Adrenal gland (tissue), 12 donors: ENCODE results near the gene MAN1A1. TPM values are rescaled to one million over a fixed set of nuclear protein-coding genes. Genes with fewer than 3 reads are reported as not detected.

Experiments used
- DNase-seq, 7 donors: peaks; one replicate each; pipeline ENCODE4 v3.0.0-alpha.2; 2019 to 2020
- H3K27ac ChIP-seq, 5 donors: fragments of 200-600 bp; sonication (generic) in 4 of 5; 1 replicate in 3 of 5; 2 replicates in 2 of 5; pipeline versions ENCODE4 v1.5.1 to v1.8.0; 2016 to 2020; ENCODE audit warnings: mild to moderate bottlenecking in 1 of 5
- H3K27me3 ChIP-seq: fragments of 200-600 bp; 2 replicates; pipeline ENCODE4 v1.8.0; 2021
- H3K36me3 ChIP-seq, 2 donors: fragments of 200-600 bp; replicated peaks in 1 of 2; 1 replicate in 1 of 2; 2 replicates in 1 of 2; pipeline versions ENCODE4 v1.5.1 to v1.8.0; 2018 to 2022
- H3K4me1 ChIP-seq, 2 donors: fragments of 200-600 bp; replicated peaks in 1 of 2; 1 replicate in 1 of 2; 2 replicates in 1 of 2; pipeline versions ENCODE4 v1.5.1 to v1.8.0; 2018 to 2021
- H3K4me3 ChIP-seq, 4 donors: fragments of 200-600 bp; sonication (generic) in 3 of 4; one replicate each; pipeline ENCODE4 v1.5.1; 2016 to 2018
- H3K9me3 ChIP-seq, 3 donors: fragments of 200-600 bp; sonication (generic) in 1 of 3; replicated peaks in 1 of 3; 1 replicate in 2 of 3; 2 replicates in 1 of 3; pipeline versions ENCODE4 v1.5.1 to v1.8.0; 2016 to 2021
- POLR2A ChIP-seq, 2 donors: fragments of 450-650 bp; IDR thresholded peaks; one replicate each; pipeline ENCODE4 v1.6.1; 2017; ENCODE audit warnings: antibody characterized with exemption in 2 of 2, mild to moderate bottlenecking in 2 of 2, moderate library complexity in 1 of 2
- WGBS, 4 donors: extraction: QIAGEN DNeasy Blood & Tissue Kit in 2 of 4; methylation state at CpG; one replicate each; pipeline versions ENCODE4 v1.1.5 to v1.1.7; 2013 to 2017; 5-methylcytosine and 5-hydroxymethylcytosine counted together
- intact Hi-C, 2 donors: fragments of 100-400 bp; cut with DNase I; formaldehyde crosslinking; loops; one replicate each; pipeline versions ENCODE4 v1.14.1 to v1.15.0; 2022 to 2023
- polyA plus RNA-seq, 3 donors: library from polyadenylated mRNA; stranded (reverse); fragments of 200-250 nt in 2 of 3; fragments of 350-450 nt in 1 of 3; fragmentation: Illumina TruSeq in 1 of 3; extraction: RNeasy Lipid Tissue Mini Kit (QIAGEN cat#74804) in 1 of 3; gene quantifications; one replicate each; pipeline ENCODE4 v1.2.3, GENCODE V29; 2013 to 2014
- total RNA-seq, 9 donors: library from RNA; depleted of rRNA in 4 of 9; stranded (reverse); fragments of >200 nt in 4 of 9; fragments of 120-200 nt in 1 of 9; fragmentation: NEBNext Ultra II Directional in 1 of 9; extraction: Animal tissue kit (Norgen Biotek cat#: 25700) in 1 of 9; gene quantifications; one replicate each; pipeline versions ENCODE4 v1.1.0 to v1.2.4, GENCODE V29; 2013 to 2023
- TF ChIP-seq, protein P1 (sequence below), 6 experiments: fragments of 450-650 bp in 4 of 6; fragments of 200-600 bp in 2 of 6; sonication (generic) in 1 of 6; IDR thresholded peaks; 1 replicate in 5 of 6; 2 replicates in 1 of 6; pipeline versions ENCODE4 v1.5.1 to v1.8.0; 2016 to 2021; ENCODE audit warnings: antibody characterized with exemption in 6 of 6, mild to moderate bottlenecking in 2 of 6, moderate library complexity in 1 of 6
- donor health status: healthy with polysubstance abuse.
- donor health status: Bipolar disorder and iron deficiency.
- donor health status: DM: yes; HTN: yes; CAD: no.
- donor health status: DM: no; HTN: no; CAD: no.
- donor health status: DM: no; HTN: no; CAD: no.
- donor health status: DM: yes; HTN: yes; CAD: no.

MAN1A1 gene
- total and polyA plus RNA-seq, 12 donors, result 11.1 to 178 (median 108) TPM

DNA sequence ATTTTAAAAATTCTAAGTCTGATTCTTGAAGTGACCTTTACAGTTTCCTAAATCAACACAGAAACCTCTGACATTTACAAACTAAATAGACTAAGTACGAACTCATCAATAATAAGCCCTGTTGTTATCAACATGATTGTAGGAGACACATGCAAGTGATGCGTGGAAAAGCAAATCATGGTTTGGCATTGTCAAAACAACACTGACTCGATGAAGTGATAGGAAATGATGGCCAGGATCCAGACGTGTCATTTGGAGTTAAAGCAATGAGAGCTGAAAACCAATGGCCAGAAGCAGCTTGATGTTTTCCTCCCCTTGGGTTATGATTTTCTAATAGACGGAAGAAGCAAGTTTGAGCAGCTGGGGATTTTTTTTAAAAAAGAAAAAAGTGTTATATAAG is 153.7 kb downstream of the MAN1A1 start:
- no peak for TF ChIP-seq POLR2A (IDR thresholded peaks at IDR 0.05)
- TF ChIP-seq, protein P1, sequence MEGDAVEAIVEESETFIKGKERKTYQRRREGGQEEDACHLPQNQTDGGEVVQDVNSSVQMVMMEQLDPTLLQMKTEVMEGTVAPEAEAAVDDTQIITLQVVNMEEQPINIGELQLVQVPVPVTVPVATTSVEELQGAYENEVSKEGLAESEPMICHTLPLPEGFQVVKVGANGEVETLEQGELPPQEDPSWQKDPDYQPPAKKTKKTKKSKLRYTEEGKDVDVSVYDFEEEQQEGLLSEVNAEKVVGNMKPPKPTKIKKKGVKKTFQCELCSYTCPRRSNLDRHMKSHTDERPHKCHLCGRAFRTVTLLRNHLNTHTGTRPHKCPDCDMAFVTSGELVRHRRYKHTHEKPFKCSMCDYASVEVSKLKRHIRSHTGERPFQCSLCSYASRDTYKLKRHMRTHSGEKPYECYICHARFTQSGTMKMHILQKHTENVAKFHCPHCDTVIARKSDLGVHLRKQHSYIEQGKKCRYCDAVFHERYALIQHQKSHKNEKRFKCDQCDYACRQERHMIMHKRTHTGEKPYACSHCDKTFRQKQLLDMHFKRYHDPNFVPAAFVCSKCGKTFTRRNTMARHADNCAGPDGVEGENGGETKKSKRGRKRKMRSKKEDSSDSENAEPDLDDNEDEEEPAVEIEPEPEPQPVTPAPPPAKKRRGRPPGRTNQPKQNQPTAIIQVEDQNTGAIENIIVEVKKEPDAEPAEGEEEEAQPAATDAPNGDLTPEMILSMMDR (IDR thresholded peaks at IDR 0.05), result no peak
- WGBS, 4 donors, result 73 to 77% (median 75%) methylated on average over 5 of the region's 5 CpGs
- H3K9me3 ChIP-seq, result no peaks in the 10 kb centered on the region

DNA sequence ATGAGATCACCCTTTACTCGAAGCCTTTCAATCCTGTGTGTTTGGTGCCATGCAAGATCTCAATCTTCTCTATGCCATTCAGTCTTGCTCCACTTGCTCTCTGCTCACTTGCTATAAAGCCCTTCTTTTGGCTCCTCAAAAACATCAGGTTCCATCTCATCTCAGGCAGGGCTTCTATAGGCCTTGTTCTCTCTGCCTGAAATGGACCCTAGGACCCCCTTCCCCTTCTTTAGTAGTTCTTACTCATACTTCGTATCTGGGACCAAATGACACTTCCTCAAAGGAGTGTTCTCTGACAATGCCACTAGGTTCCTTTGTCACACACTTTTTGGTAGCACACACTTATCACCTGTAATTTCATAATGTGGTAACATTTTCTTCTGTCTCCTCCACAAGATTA is 154.4 kb downstream of the MAN1A1 start:
- intact Hi-C loops, result no loop called here
- peaks cover 0 to 6% of the 10 kb centered on the region in 2 donors for H3K36me3 ChIP-seq

More for the DNA sequence above, 153.7 kb downstream of the MAN1A1 start:
- peak in 1 of 7 donors; percentile 57 for DNase-seq
- Histone ChIP-seq H3K4me3 (no peak overlapping the region), H3K36me3 (peaks cover 0 to 10% of the 10 kb centered on the region in 2 donors), H3K4me1 (peaks cover 0 to 5% of the 10 kb centered on the region in 2 donors), H3K27ac (no peak overlapping the region), H3K27me3 (no peaks in the 10 kb centered on the region)
- intact Hi-C loops, result no loop called here

DNA sequence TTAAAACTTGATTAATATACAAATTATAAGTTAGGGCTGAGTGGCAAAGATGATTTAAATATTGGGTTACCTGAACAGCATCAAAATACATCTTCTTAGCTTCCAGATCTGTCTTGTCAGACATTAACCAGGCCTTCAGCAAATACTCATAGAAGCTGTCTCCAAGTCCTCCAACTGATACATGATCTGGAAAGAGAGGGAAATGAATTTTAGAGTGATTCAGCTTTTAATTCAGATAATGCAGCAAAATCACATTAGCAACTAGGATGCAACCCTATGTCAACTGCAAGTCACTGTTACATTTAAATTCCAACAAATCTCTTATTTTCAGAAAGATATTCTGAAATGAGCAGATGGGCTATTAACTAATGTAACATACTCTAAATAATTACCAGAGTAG is 155.9 kb downstream of the MAN1A1 start:
- TF ChIP-seq POLR2A (IDR thresholded peaks at IDR 0.05), result no peak
- TF ChIP-seq, protein P1 (IDR thresholded peaks at IDR 0.05), result no peak
- Histone ChIP-seq H3K27me3 (no peaks in the 10 kb centered on the region), H3K4me1 (peaks cover 0 to 4% of the 10 kb centered on the region in 2 donors), H3K27ac (no peak overlapping the region), H3K9me3 (no peaks in the 10 kb centered on the region), H3K4me3 (no peak overlapping the region), H3K36me3 (peaks cover 0 to 11% of the 10 kb centered on the region in 2 donors)
- intact Hi-C loops, result no loop called here
- no peak for DNase-seq

More for the DNA sequence above, 154.4 kb downstream of the MAN1A1 start:
- WGBS, 4 donors, result 89 to 96% (median 93%) methylated on average over 2 of the region's 2 CpGs
- Histone ChIP-seq H3K4me1 (peaks cover 0 to 5% of the 10 kb centered on the region in 2 donors), H3K9me3 (no peaks in the 10 kb centered on the region), H3K27me3 (no peaks in the 10 kb centered on the region), H3K27ac (no peak overlapping the region), H3K4me3 (no peak overlapping the region)
- no peak for DNase-seq
- no peak for TF ChIP-seq POLR2A (IDR thresholded peaks at IDR 0.05)
- TF ChIP-seq, protein P1 (IDR thresholded peaks at IDR 0.05), result no peak

DNA sequence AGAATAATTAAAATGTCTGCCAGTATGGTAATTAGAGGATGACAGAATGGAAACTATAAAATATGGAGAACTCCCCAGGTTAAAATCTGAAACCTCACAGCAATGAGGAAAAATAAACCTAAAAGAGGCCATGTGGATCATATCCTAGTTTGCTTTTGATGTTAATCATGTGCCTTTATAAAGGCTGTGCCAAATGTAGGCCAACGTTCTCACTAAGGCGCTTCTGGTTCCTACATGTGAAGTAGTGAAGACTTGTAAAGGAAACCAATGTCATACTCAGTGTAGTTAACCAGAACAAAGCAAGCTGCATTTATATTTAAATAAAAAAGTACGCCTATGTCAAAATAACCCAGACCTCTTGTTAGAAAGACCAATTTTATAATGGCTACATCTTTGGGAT is 157.4 kb downstream of the MAN1A1 start:
- TF ChIP-seq POLR2A (IDR thresholded peaks at IDR 0.05), result no peak
- TF ChIP-seq, protein P1 (IDR thresholded peaks at IDR 0.05), result no peak
- Histone ChIP-seq H3K36me3 (peaks cover 0 to 18% of the 10 kb centered on the region in 2 donors), H3K27ac (no peak overlapping the region), H3K4me3 (no peak overlapping the region), H3K9me3 (no peaks in the 10 kb centered on the region), H3K4me1 (no peaks in the 10 kb centered on the region), H3K27me3 (no peaks in the 10 kb centered on the region)
- DNase-seq, result no peak
- intact Hi-C loops, result no loop called here
- 90 to 95% (median 93%) methylated on average over 3 of the region's 3 CpGs for WGBS, 4 donors
